Fibroblast of mammary gland (primary cell): ENCODE results near the gene ATG2A.

ENCODE experiments used
- DNase-seq: peaks from one replicate; pipeline ENCODE4 v3.0.0-alpha.2; 2010; ENCODE audit warnings: low read depth
- H3K4me3 ChIP-seq: 2 replicates; pipeline ENCODE4 v1.5.1; 2011; ENCODE audit warnings: low read depth, mild to moderate bottlenecking, low read length, moderate library complexity; ENCODE audit not compliant: control insufficient read depth
- TF ChIP-seq, protein P1 (sequence below): conservative IDR thresholded peaks from 2 replicates; pipeline ENCODE4 v1.5.1; 2011; ENCODE audit warnings: low read depth, low read length, inconsistent platforms; ENCODE audit not compliant: control insufficient read depth, insufficient read depth

Gene ATG2A

DNA sequence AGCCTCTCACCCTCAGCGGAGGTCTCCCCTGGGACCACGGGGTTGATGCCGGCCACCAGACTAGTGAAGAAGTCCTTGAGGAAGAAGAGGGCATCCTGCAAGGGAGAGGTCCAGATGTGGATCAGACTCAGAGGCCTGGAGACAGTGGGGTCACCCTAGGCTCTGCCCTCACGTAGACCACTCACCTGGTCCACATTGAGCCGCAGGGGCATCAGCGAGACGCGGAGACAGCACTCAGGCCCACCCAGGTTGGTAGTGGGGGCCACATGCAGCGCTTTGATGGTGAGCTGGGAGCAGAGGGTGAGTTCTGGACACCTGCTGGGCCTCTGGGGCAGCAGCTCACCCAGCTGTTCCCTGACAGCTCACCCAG, 18.9 kb downstream of the ATG2A start:
- TF ChIP-seq, protein P1, sequence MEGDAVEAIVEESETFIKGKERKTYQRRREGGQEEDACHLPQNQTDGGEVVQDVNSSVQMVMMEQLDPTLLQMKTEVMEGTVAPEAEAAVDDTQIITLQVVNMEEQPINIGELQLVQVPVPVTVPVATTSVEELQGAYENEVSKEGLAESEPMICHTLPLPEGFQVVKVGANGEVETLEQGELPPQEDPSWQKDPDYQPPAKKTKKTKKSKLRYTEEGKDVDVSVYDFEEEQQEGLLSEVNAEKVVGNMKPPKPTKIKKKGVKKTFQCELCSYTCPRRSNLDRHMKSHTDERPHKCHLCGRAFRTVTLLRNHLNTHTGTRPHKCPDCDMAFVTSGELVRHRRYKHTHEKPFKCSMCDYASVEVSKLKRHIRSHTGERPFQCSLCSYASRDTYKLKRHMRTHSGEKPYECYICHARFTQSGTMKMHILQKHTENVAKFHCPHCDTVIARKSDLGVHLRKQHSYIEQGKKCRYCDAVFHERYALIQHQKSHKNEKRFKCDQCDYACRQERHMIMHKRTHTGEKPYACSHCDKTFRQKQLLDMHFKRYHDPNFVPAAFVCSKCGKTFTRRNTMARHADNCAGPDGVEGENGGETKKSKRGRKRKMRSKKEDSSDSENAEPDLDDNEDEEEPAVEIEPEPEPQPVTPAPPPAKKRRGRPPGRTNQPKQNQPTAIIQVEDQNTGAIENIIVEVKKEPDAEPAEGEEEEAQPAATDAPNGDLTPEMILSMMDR = no peak
- no peak for DNase-seq
- H3K4me3 ChIP-seq = no peak overlapping the region

DNA sequence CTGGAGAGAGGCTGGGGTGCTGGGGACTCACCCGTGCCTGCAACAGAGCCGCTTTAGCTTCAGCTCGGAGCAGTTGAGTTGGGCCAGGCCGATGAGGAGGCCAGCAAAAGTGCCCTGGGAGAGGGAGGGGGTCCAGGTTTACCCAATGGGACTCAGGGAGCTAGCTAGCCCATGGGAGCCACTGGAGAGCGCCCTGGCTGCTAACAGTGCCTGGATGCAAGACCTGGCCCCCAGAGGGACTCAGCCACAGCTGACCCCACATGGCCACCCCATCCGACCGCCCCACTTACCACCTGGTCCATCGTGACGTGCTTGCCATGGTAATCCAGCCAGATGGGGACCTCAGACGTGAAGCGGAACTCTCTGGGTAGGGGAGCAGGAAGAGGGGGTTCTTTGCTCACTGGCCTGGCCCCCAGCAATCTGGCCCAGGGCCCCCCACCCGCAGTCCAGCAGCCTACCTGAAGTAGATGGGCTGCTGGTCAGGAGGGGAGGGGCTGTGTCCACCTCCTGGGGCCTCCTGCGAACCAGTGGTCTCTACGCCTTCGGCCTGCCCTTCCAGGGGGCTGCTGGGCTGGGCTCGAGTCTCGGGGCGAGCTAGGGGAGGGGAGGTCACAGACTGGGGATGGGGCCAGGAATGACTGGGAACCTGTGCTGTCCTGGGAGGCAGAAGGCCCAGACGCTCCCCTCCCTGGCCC, 19.5 kb downstream of the ATG2A start:
- TF ChIP-seq, protein P1 = no peak
- no peak overlapping the region for H3K4me3 ChIP-seq
- DNase-seq = no peak

DNA sequence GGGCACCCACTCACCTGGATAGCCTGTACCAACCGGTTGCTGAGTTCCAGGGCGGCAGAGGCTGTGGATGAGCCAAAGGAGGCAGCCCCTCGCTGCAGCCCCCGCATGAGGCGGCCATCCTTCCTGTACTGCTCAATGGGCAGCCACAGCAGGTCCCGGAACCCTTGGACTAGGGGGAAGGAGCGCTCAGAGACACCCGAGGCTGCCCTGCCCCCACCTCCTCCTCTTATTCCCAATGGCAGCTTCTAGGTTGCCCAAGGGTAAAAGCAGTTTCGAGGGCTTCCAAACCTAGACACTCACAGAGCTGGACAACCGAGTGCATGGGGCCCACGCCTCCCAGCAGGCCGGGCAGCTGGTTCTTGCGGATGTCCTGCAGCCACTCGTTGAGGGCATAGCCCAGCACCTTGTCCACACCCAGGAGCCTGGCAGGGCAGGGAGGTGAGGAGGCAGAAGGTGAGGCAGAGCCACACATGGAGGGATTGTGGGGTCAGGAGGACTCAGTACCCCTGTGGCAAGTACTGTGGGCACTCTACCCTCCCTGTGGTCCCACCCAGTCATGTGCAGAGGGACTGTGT, 20.5 kb downstream of the ATG2A start:
- DNase-seq = no peak
- no peak overlapping the region for H3K4me3 ChIP-seq
- TF ChIP-seq, protein P1 = no peak

DNA sequence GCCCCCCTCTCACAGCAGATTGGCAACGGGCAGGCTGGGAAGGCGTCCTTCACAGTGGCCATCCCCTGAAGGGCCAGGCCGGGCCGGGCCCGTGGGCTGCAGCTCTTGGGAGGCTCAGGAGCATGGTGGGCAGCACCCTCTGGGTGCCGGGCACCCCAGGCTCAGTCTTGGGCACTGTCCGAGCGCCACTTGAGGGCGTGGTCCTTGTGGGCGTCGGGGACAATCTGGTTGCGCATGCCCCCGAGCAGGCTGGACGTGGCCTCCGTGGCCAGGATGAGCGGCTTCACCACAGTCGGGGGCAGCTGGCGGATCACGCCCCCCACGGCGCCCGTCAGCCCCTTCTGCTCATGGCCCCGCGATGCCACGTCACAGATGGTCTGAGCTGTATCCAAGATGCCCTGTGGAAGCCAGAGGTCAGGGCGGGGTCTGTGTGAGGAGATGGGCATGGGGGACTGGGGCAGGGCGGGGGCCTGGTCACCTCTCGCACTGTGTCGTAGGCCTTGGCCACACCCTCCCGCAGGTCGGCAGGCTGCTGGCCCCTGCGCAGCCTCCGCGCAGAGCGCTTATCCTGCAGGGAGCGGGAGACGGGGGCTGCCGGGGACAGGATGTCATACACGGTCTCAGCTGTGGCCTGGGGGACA, 22.1 kb downstream of the ATG2A start:
- H3K4me3 ChIP-seq = no peak overlapping the region
- TF ChIP-seq, protein P1 = no peak
- DNase-seq = no peak

DNA sequence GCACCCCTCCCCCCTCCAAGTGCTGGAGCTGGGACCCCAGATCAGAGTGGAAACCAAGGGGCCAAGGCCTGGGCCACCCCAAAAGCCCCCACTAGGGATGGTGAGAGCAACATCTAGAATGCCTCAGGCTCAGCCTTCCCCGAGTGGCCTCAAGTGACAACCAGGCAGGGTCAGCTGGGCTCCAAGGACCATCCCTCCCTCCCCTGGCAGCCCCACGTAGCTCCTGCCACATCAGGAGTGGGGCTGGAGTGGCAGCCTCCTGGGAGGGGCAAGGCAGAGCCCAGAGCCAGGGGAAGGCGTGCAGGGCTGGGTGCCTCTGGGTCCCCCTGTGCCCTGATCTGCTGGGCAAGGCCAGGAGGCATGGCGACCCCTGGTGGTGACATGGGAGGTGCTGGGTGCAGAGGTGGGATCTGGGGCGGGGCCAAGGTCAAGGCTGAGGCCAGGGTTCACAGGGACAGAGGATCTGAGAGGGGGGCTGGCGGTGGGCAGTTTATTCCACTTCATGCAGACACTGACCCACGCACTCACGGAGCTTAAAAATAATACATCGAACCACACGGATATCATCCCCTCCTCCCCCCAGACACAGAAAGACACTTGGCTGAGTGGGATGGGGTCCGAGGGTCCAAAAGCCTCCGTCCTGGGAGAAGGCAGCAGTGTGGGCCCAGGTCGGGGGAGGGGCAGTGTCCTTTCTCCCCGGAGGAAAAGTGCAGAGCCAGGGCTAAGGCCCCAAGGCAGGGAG, 22.8 kb downstream of the ATG2A start:
- peak; percentile 64 for DNase-seq
- no peak overlapping the region for H3K4me3 ChIP-seq
- TF ChIP-seq, protein P1 = peak; percentile 82

DNA sequence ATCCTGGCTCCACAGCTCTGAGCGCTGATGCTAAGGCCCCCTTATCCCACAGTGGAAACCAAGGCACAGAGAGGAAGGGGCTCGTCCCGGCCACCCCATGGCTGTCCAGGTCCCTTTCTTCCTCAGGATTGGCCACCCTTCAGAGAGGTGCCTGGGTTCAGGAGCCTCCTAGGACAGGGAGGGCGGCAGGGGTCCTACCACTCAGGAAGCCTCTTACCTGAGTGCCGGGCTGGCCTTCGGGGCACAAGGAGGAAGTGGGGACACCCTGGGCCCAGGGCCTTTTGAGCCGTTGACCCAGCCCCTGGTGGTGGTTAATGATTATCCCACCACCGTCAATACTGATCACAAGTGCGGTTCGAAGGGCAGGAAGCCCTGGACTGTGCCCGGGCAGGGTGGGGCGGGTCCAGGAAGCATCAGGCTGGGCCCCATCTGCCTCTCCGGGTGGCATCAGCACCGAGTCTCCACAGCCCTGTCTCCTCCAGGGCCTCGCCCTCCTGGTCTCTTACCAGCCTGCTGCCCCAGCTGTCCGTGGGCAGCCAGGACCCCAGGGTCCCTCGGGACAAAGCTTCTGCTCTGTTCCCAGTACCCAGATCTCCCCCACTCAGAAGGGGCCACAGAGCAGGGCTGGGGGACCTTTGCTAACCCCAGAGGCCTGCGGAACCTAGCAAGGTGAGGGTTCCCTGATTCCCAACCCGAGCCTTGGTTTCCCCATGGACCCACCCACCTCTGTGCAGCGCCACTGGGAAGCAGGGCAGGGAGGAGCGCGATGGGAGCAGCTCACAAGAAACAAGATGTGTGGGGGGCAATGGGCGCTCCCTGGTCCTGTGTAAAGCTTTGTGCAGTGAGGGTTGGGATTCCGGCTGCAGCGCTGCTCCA, 23.6 kb downstream of the ATG2A start:
- TF ChIP-seq, protein P1 = no peak
- DNase-seq = no peak

More for the DNA sequence above, 23.6 kb downstream of the ATG2A start:
- no peak overlapping the region for H3K4me3 ChIP-seq
